Measurements from ENCODE around the gene INPP5F. TPM values are rescaled to one million over a fixed set of nuclear protein-coding genes. Genes with fewer than 3 reads are reported as not detected.

INPP5F gene
- total RNA-seq, 6 donors from 2014 or later = 6.7 to 14.4 (median 10.1) TPM

DNA sequence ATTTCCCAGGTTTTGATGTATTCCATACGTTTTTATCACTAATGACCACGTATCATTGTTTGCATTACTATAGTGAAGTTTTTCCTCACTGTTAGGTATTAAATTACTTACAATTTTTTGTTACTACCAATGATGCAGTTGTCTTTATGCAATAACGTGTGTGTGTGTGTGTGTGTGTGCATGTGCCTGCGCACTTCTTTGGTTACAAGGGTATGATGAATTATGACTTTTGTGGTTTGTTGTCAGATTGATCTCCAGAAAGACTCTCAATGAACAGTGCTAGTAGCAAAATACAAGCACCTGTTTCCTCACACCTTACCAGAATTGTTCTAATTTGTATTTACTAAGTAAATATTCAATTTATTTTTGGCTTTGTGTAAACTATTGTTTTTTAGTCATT is 95.3 kb downstream of the INPP5F start:
- Histone ChIP-seq H3K27me3 (no peaks in the 10 kb centered on the region), H3K4me3 (no peak overlapping the region), H3K27ac (no peak overlapping the region), H3K36me3 (peaks cover 0 to 19% (median 0%) of the 10 kb centered on the region in 4 donors), H3K4me1 (no peaks in the 10 kb centered on the region), H3K9me3 (no peaks in the 10 kb centered on the region)
- TF ChIP-seq POLR2A (IDR thresholded peaks at IDR 0.05) (no peak), POLR2AphosphoS5 (IDR thresholded peaks at IDR 0.05) (no peak), EP300 (IDR thresholded peaks at IDR 0.05) (no peak)
- TF ChIP-seq, protein P1, sequence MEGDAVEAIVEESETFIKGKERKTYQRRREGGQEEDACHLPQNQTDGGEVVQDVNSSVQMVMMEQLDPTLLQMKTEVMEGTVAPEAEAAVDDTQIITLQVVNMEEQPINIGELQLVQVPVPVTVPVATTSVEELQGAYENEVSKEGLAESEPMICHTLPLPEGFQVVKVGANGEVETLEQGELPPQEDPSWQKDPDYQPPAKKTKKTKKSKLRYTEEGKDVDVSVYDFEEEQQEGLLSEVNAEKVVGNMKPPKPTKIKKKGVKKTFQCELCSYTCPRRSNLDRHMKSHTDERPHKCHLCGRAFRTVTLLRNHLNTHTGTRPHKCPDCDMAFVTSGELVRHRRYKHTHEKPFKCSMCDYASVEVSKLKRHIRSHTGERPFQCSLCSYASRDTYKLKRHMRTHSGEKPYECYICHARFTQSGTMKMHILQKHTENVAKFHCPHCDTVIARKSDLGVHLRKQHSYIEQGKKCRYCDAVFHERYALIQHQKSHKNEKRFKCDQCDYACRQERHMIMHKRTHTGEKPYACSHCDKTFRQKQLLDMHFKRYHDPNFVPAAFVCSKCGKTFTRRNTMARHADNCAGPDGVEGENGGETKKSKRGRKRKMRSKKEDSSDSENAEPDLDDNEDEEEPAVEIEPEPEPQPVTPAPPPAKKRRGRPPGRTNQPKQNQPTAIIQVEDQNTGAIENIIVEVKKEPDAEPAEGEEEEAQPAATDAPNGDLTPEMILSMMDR (IDR thresholded peaks at IDR 0.05) = no peak
- DNase-seq (no peak), ATAC-seq (ENCODE audit: low FRiP score in 2 of 2) (no peak)
- WGBS, 2 donors = 59 to 77% methylated on average over 4 of the region's 4 CpGs

DNA sequence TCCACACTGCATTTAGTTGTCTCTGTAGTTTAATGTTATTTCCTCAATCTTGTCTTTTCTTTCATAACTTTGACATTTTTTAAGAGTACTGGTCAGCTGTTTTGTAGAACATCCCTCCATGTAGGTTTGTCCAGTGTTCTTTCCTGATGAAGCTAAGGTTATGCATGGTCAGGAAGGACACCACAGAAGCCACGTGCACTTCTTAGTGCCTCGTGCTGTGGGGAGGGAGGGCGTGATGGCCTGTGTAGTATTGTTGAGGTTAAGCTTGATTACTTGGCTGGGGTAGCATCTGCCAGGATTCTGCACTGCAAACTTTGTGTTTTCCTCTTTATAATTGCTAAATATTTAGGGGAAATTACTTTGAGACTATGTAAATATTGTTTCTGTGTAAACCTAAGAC is 98.4 kb downstream of the INPP5F start:
- Histone ChIP-seq H3K9me3 (no peaks in the 10 kb centered on the region), H3K27me3 (no peaks in the 10 kb centered on the region), H3K4me1 (no peaks in the 10 kb centered on the region), H3K27ac (no peak overlapping the region), H3K4me3 (no peak overlapping the region), H3K36me3 (peaks cover 0 to 43% (median 11%) of the 10 kb centered on the region in 4 donors)
- WGBS, 2 donors = 83 to 88% methylated on average over 3 of the region's 3 CpGs
- no peak for TF ChIP-seq POLR2AphosphoS5 (IDR thresholded peaks at IDR 0.05)
- TF ChIP-seq, protein P1 (IDR thresholded peaks at IDR 0.05) = no peak
- TF ChIP-seq EP300 (IDR thresholded peaks at IDR 0.05) = no peak
- TF ChIP-seq POLR2A (IDR thresholded peaks at IDR 0.05) = no peak
- ATAC-seq (ENCODE audit: low FRiP score in 2 of 2) (no peak), DNase-seq (no peak)

DNA sequence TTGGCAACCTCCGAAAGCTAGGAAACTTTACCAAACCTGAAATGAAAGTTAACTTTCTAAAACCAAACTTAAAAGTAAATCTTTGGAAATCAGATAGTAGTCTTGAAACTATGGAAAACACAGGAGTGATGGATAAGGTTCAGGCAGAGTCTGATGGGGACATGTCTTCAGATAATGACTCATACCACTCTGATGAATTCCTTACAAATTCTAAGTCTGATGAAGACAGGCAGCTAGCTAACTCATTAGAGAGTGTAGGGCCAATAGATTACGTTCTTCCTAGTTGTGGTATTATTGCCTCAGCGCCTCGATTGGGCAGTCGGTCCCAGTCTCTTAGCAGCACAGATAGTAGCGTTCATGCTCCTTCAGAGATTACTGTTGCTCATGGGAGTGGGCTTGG is 100.9 kb downstream of the INPP5F start:
- Histone ChIP-seq H3K27me3 (no peaks in the 10 kb centered on the region), H3K4me3 (no peak overlapping the region), H3K4me1 (no peaks in the 10 kb centered on the region), H3K27ac (no peak overlapping the region), H3K9me3 (no peaks in the 10 kb centered on the region), H3K36me3 (peaks cover 8 to 68% (median 33%) of the 10 kb centered on the region in 4 donors)
- no peak for ATAC-seq (ENCODE audit: low FRiP score in 2 of 2)
- no peak for DNase-seq
- WGBS, 2 donors = 92% methylated on average over 6 of the region's 6 CpGs
- TF ChIP-seq POLR2A (IDR thresholded peaks at IDR 0.05) = no peak
- TF ChIP-seq EP300 (IDR thresholded peaks at IDR 0.05) = no peak
- TF ChIP-seq, protein P1 (IDR thresholded peaks at IDR 0.05) = no peak
- no peak for TF ChIP-seq POLR2AphosphoS5 (IDR thresholded peaks at IDR 0.05)

DNA sequence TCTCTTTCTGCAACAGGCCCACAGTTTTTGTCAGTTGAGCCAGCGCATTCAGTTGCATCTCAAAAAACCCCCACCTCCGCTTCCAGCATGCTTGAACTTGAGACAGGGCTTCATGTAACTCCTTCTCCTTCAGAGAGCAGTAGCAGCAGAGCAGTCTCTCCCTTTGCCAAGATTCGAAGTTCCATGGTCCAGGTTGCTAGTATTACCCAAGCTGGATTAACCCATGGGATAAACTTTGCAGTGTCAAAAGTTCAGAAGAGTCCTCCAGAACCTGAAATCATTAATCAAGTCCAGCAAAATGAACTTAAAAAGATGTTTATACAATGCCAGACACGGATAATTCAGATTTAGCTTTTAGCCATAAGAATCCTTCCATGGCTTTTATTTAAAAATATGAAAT is 101.6 kb downstream of the INPP5F start:
- H3K9me3 ChIP-seq = no peaks in the 10 kb centered on the region
- no peaks in the 10 kb centered on the region for H3K4me1 ChIP-seq
- H3K27ac ChIP-seq = no peak overlapping the region
- H3K27me3 ChIP-seq = no peaks in the 10 kb centered on the region
- H3K36me3 ChIP-seq = peaks cover 8 to 74% (median 39%) of the 10 kb centered on the region in 4 donors
- DNase-seq (no peak), ATAC-seq (ENCODE audit: low FRiP score in 2 of 2) (no peak)
- H3K4me3 ChIP-seq = no peak overlapping the region
- WGBS, 2 donors = 82 to 88% methylated on average over 4 of the region's 4 CpGs
- TF ChIP-seq, protein P1 (IDR thresholded peaks at IDR 0.05) = no peak
- TF ChIP-seq EP300 (IDR thresholded peaks at IDR 0.05) = no peak
- no peak for TF ChIP-seq POLR2AphosphoS5 (IDR thresholded peaks at IDR 0.05)
- no peak for TF ChIP-seq POLR2A (IDR thresholded peaks at IDR 0.05)

DNA sequence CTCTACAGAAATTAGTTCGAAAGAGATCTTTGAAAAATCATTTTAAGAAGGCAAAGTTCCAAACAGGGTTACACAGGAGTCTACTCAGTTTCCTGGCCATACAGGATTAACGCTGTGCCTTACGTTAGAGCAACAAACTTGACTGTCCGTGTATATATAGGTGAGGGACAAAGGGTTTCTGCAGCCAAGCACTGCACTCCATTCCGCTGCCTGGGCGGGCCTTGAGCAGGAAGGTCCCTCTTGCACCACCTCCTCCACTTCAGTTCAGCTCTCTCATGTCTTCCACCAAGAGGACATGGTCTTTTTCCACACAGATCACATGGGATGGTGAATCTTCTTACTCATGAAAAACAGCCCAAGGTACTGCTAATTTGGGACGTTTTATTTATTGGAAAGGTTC is 103.6 kb downstream of the INPP5F start:
- WGBS, 2 donors = 89 to 93% methylated on average over 7 of the region's 7 CpGs
- Histone ChIP-seq H3K4me1 (no peaks in the 10 kb centered on the region), H3K4me3 (no peak overlapping the region), H3K27ac (no peak overlapping the region), H3K27me3 (no peaks in the 10 kb centered on the region), H3K36me3 (peaks cover 17 to 80% (median 55%) of the 10 kb centered on the region in 4 donors), H3K9me3 (no peaks in the 10 kb centered on the region)
- DNase-seq = no peak
- no peak for ATAC-seq (ENCODE audit: low FRiP score in 2 of 2)
- TF ChIP-seq POLR2AphosphoS5 (IDR thresholded peaks at IDR 0.05) (no peak), POLR2A (IDR thresholded peaks at IDR 0.05) (no peak)
- TF ChIP-seq, protein P1 (IDR thresholded peaks at IDR 0.05) = no peak

Measured in upper lobe of left lung (tissue), 6 donors.